ENCODE data around the gene FRMD3. TPM values are rescaled to one million over a fixed set of nuclear protein-coding genes. Genes with fewer than 3 reads are reported as not detected.

The FRMD3 gene
- total RNA-seq, 1 experiment from 2014 or later: 1.9 TPM

DNA sequence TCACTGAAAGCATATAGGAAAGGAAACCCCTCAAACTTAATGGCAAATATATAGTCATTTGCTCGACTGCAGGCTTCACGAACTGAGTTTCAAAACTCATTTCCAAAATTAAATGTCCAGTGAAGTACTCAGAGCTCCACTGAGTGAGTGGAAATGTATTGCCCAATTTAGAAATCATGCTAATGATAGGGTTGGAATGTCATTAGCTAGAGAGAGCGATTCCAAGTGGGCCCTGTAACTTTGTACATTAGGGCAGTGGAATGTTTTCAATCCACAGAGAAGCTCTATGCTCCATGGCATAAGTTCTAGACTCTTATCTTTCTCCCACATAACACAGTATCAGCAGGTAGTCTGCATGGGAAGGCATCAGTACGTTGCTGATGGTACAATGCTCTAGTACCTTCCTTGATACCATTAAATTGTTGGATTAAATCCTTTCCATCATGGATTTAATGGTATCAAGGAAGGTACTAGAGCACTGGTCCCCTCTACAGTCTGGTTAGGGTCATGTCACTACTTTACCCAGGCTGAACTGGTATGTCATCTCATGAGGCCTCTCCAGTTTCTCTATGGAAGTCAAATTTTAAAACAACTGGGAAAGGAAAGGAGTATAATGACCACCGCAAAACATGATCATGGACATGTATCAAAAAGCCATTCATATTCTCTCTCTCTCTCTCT is 292.1 kb downstream of the FRMD3 start:
- Histone ChIP-seq H3K79me2 (ENCODE audit: low read depth) (no peaks in the 10 kb centered on the region), H3K4me2 (no peak overlapping the region), H2AFZ (no peak overlapping the region), H3K4me1 (replicated peaks; ENCODE audit: insufficient read depth) (peaks cover 17% of the 10 kb centered on the region), H3F3A (ENCODE audit: insufficient read depth, low read depth) (no peaks in the 10 kb centered on the region), H4K20me1 (ENCODE audit: insufficient read depth) (no peaks in the 10 kb centered on the region), H3K27ac (no peak overlapping the region), H3K9me2 (ENCODE audit: insufficient read depth) (no peaks in the 10 kb centered on the region), H3K36me3 (ENCODE audit: low read depth) (no peaks in the 10 kb centered on the region), H3K27me3 (ENCODE audit: insufficient read depth, low read depth) (no peaks in the 10 kb centered on the region), H3K9me3 (ENCODE audit: insufficient read depth, low read depth) (no peaks in the 10 kb centered on the region), H3K4me3 (no peak overlapping the region)
- ChIA-PET POLR2A (ENCODE audit: unreplicated experiment) (no interaction called here), CTCF (no interaction called here)
- intact Hi-C loops (cut with micrococcal nuclease; ENCODE audit: unreplicated experiment): no loop called here
- no peak for TF ChIP-seq CTCF (conservative IDR thresholded peaks at IDR 0.05)
- no peak for TF ChIP-seq EZH2 (IDR thresholded peaks at IDR 0.05; ENCODE audit: low read depth)
- no TSS peak for BruUV-seq (replicated peaks)
- no peak for DNase-seq

DNA sequence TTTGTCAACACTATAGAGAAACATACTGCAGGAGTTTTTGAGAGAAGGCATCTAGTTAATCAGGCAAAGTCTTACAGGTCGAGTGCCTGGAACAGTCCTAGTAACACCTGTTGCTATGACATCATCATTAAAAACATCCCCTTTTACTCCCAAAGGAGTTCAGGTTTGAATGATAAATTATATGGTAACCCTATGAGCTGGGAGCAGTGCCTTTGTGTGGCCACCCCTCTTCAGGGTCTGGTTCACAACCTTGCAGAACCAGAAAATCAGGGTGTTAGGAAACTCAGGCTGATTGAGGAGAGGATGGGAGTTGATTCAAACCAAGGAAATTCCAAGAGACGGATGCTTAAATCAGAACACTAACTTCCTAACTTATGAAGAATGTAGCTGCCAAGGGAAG is 296.1 kb downstream of the FRMD3 start:
- TF ChIP-seq EZH2 (IDR thresholded peaks at IDR 0.05; ENCODE audit: low read depth) (no peak), CTCF (conservative IDR thresholded peaks at IDR 0.05) (no peak)
- H4K20me1 ChIP-seq (ENCODE audit: insufficient read depth): no peaks in the 10 kb centered on the region
- H2AFZ ChIP-seq: no peak overlapping the region
- CTCF ChIA-PET: no interaction called here
- no peaks in the 10 kb centered on the region for H3K27me3 ChIP-seq (ENCODE audit: insufficient read depth, low read depth)
- no peak overlapping the region for H3K27ac ChIP-seq
- H3K79me2 ChIP-seq (ENCODE audit: low read depth): no peaks in the 10 kb centered on the region
- no peaks in the 10 kb centered on the region for H3K36me3 ChIP-seq (ENCODE audit: low read depth)
- BruUV-seq (replicated peaks): no TSS peak
- peak; percentile 42 to 87 for DNase-seq
- intact Hi-C loops (cut with micrococcal nuclease; ENCODE audit: unreplicated experiment): no loop called here
- H3K4me2 ChIP-seq: peak overlapping the region; percentile 24
- H3K9me3 ChIP-seq (ENCODE audit: insufficient read depth, low read depth): no peaks in the 10 kb centered on the region
- POLR2A ChIA-PET (ENCODE audit: unreplicated experiment): interaction anchor here (0.8 kb wide), 1 partner anchor 96 kb away, joined by 8 read pairs; no protein-coding TSS in a partner anchor
- H3F3A ChIP-seq (ENCODE audit: insufficient read depth, low read depth): no peaks in the 10 kb centered on the region
- no peaks in the 10 kb centered on the region for H3K9me2 ChIP-seq (ENCODE audit: insufficient read depth)
- H3K4me1 ChIP-seq (replicated peaks; ENCODE audit: insufficient read depth): peaks cover 29% of the 10 kb centered on the region
- no peak overlapping the region for H3K4me3 ChIP-seq

- TF ChIP-seq EZH2 (IDR thresholded peaks at IDR 0.05; ENCODE audit: low read depth): no peak
- no peak for TF ChIP-seq CTCF (conservative IDR thresholded peaks at IDR 0.05)
- no peaks in the 10 kb centered on the region for H3K36me3 ChIP-seq (ENCODE audit: low read depth)
- ChIA-PET CTCF (no interaction called here), POLR2A (ENCODE audit: unreplicated experiment) (no interaction called here)
- H3F3A ChIP-seq (ENCODE audit: insufficient read depth, low read depth): no peaks in the 10 kb centered on the region
- H3K27ac ChIP-seq: no peak overlapping the region
- no peaks in the 10 kb centered on the region for H3K79me2 ChIP-seq (ENCODE audit: low read depth)
- no peak for DNase-seq
- no peaks in the 10 kb centered on the region for H4K20me1 ChIP-seq (ENCODE audit: insufficient read depth)
- intact Hi-C loops (cut with micrococcal nuclease; ENCODE audit: unreplicated experiment): no loop called here
- H2AFZ ChIP-seq: no peak overlapping the region
- H3K27me3 ChIP-seq (ENCODE audit: insufficient read depth, low read depth): no peaks in the 10 kb centered on the region
- H3K9me3 ChIP-seq (ENCODE audit: insufficient read depth, low read depth): no peaks in the 10 kb centered on the region
- no TSS peak for BruUV-seq (replicated peaks)
- no peak overlapping the region for H3K4me3 ChIP-seq
- peaks cover 29% of the 10 kb centered on the region for H3K4me1 ChIP-seq (replicated peaks; ENCODE audit: insufficient read depth)
- H3K9me2 ChIP-seq (ENCODE audit: insufficient read depth): no peaks in the 10 kb centered on the region
- no peak overlapping the region for H3K4me2 ChIP-seq
Measured at GRCh38 chr9:83240671-83241070, 297.5 kb downstream of the FRMD3 start.
